Ovary (tissue), 9 donors: ENCODE data around the gene WWOX. TPM values are rescaled to one million over a fixed set of nuclear protein-coding genes. Genes with fewer than 3 reads are reported as not detected.

ENCODE experiments used
- DNase-seq, 5 donors: peaks; one replicate each; pipeline ENCODE4 v3.0.0-alpha.2; 2019 to 2020
- H3K27ac ChIP-seq, 2 donors: fragments of 200-600 bp; one replicate each; pipeline versions ENCODE4 v1.5.1 to v1.8.0; 2019 to 2022
- H3K27me3 ChIP-seq: fragments of 200-600 bp; one replicate; pipeline ENCODE4 v1.8.0; 2022
- H3K36me3 ChIP-seq: fragments of 200-600 bp; sonication (generic); one replicate; pipeline ENCODE4 v1.5.1; 2019
- H3K4me1 ChIP-seq: one replicate; pipeline ENCODE4 v1.8.1; 2013; ENCODE audit warnings: mild to moderate bottlenecking, moderate library complexity; ENCODE audit not compliant: insufficient read depth
- H3K4me3 ChIP-seq: fragments of 200-600 bp; sonication (generic); one replicate; pipeline ENCODE4 v1.5.1; 2017
- H3K9me3 ChIP-seq, 2 donors: fragments of 200-600 bp in 1 of 2; sonication (generic) in 1 of 2; one replicate each; pipeline versions ENCODE4 v1.5.1 to v1.8.1; 2013 to 2019; ENCODE audit warnings: mild to moderate bottlenecking in 1 of 2, moderate library complexity in 1 of 2
- CTCF ChIP-seq, 3 donors: fragments of 450-650 bp in 2 of 3; fragments of 200-600 bp in 1 of 3; IDR thresholded peaks; one replicate each; pipeline versions ENCODE4 v1.5.1 to v1.8.0; 2016 to 2022; ENCODE audit warnings: antibody characterized with exemption in 3 of 3, mild to moderate bottlenecking in 1 of 3
- EP300 ChIP-seq: sonication (generic); formaldehyde crosslinking; IDR thresholded peaks from one replicate; pipeline ENCODE4 v1.6.1; 2017; ENCODE audit warnings: antibody characterized with exemption
- POLR2A ChIP-seq: fragments of 450-650 bp; IDR thresholded peaks from one replicate; pipeline ENCODE4 v1.6.1; 2017; ENCODE audit warnings: antibody characterized with exemption, mild to moderate bottlenecking, moderate library complexity
- WGBS, 3 donors: extraction: QIAGEN DNeasy Blood & Tissue Kit in 1 of 3; methylation state at CpG; one replicate each; pipeline versions ENCODE4 v1.1.5 to v1.1.7; 2013 to 2017; 5-methylcytosine and 5-hydroxymethylcytosine counted together
- intact Hi-C, 4 donors: fragments of 100-400 bp; cut with DNase I; formaldehyde crosslinking; loops; one replicate each; pipeline versions ENCODE4 v1.11.0 to v1.15.1; 2022 to 2023
- polyA plus RNA-seq, 2 donors: library from polyadenylated mRNA; stranded (reverse); fragments of 200-250 nt in 1 of 2; fragments of 350-450 nt in 1 of 2; fragmentation: Illumina TruSeq in 1 of 2; extraction: RNeasy Lipid Tissue Mini Kit (QIAGEN cat#74804) in 1 of 2; gene quantifications; one replicate each; pipeline ENCODE4 v1.2.3, GENCODE V29; 2013 to 2014
- total RNA-seq, 7 donors: library from RNA; depleted of rRNA in 2 of 7; stranded (reverse); fragments of >200 nt in 2 of 7; fragmentation: NEBNext Ultra II Directional in 3 of 7; extraction: Animal tissue kit (Norgen Biotek cat#: 25700) in 3 of 7; gene quantifications; one replicate each; pipeline versions ENCODE4 v1.1.0 to v1.2.4, GENCODE V29; 2016 to 2023
- donor health status: DM: no; HTN: no; CAD: no; lungs with moderate emphysema.
- donor health status: DM: no; HTN: no; CAD: no.
- donor health status: Bipolar disorder and iron deficiency.
- donor health status: DM: yes; HTN: yes; CAD: no.
- donor health status: DM: no; HTN: no; CAD: no.
- donor health status: DM: yes; HTN: yes; CAD: no.

WWOX gene
- total and polyA plus RNA-seq, 9 donors = 11.0 to 40.5 (median 25.2) TPM

DNA sequence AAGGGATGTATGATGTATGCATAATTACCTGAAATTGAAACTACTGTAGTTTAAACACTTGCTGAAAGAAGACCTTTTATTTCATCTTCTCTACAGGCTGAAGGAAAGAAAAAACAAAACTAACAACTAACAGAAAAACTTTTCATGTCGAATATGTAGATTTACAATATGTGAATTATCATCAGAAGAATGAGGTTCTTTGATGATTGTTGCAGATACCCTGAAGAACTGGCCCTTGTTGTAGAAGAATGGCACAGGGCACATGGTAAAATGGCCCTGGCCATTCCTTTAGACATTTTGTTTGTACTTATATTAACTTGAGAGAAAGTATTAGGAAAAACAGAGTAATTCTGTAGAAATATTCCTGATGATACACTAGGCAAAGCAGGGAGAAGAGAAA lies 1057.3 kb downstream of the WWOX start:
- intact Hi-C loops = no loop called here
- TF ChIP-seq CTCF (IDR thresholded peaks at IDR 0.05) (no peak), EP300 (no peak), POLR2A (no peak)
- Histone ChIP-seq H3K36me3 (no peaks in the 10 kb centered on the region), H3K9me3 (no peaks in the 10 kb centered on the region), H3K4me1 (peaks cover 5% of the 10 kb centered on the region), H3K27me3 (no peaks in the 10 kb centered on the region), H3K4me3 (no peak overlapping the region), H3K27ac (no peak overlapping the region)
- 54 to 85% (median 68%) methylated on average over 1 of the region's 1 CpG for WGBS, 3 donors
- DNase-seq = no peak

DNA sequence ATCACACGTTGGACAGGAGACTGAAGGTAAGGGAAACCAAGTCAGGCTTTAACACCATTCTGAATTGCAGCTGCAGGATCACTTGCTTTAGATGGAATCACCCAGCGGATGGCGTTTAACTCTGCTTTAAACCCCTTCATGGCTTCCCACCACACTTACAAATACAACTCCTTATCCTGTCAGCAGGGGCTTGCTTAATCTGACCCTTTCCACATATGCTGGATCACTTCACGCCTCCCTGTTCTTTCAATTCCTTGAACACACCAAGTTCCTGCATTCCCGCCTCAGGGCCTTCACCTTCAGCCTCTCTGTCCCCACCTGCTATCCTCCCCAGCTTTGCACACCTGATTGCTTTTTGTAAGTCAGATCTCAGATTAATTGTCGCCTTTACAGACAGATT lies 1058.9 kb downstream of the WWOX start:
- WGBS, 3 donors = 92 to 94% (median 93%) methylated on average over 6 of the region's 6 CpGs

DNA sequence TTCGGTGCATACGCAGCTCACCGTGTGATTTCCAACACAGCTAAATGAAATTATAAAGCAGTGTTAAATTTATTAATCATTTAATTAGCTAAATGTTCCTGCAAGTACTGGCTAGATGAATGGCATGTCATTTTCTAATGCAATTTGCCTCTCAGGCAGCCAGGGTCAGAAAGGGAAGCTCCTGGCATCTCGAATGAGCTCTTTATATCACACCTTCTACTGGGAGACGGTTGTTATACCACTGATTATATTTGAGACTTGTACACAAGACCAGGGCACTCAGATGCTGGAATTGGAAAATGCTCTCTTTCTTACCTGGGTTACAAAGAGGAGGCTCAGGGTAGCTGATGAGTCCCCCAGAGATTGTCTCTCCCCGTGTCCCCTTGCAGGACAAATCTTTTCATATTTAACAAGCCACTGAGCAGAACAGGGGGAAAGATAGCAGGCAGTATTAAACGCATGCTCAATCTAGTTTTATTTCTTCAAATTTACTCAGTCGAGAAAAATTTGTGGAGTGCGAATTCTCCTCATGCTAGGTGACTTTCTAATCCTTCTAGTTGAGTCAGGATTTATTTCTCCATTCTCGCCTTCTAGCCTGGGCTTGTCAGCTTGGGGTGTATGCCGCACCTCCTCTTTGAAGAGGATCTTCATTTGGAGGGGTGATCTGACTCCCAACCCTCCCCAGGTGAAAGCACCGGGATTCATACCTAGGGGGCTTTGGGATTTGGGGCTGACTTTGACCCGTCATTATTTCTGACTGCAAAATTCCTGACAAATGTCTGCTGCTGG lies 1060.0 kb downstream of the WWOX start:
- intact Hi-C loops = no loop called here

More for the DNA sequence above, 1058.9 kb downstream of the WWOX start:
- Histone ChIP-seq H3K27ac (no peak overlapping the region), H3K4me1 (peaks cover under 1% of the 10 kb centered on the region), H3K9me3 (no peaks in the 10 kb centered on the region), H3K27me3 (no peaks in the 10 kb centered on the region), H3K36me3 (no peaks in the 10 kb centered on the region), H3K4me3 (no peak overlapping the region)
- DNase-seq = no peak
- TF ChIP-seq EP300 = no peak
- no peak for TF ChIP-seq CTCF (IDR thresholded peaks at IDR 0.05)
- no peak for TF ChIP-seq POLR2A
- intact Hi-C loops = no loop called here

GRCh38 chr16:79162977-79163376 lies 1063.5 kb downstream of the WWOX start:
- peaks cover 3% of the 10 kb centered on the region for H3K4me1 ChIP-seq
- no peaks in the 10 kb centered on the region for H3K9me3 ChIP-seq
- intact Hi-C loops = loop anchor here in 1 of 4 donors (1.0 kb wide), 1 partner anchor 43 kb away; no protein-coding TSS in a partner anchor
- no peak overlapping the region for H3K4me3 ChIP-seq
- H3K27me3 ChIP-seq = no peaks in the 10 kb centered on the region
- WGBS, 3 donors = 92 to 98% (median 96%) methylated on average over 3 of the region's 3 CpGs
- no peaks in the 10 kb centered on the region for H3K36me3 ChIP-seq
- no peak overlapping the region for H3K27ac ChIP-seq
- DNase-seq = no peak
- no peak for TF ChIP-seq CTCF (IDR thresholded peaks at IDR 0.05)
- TF ChIP-seq EP300 = no peak
- TF ChIP-seq POLR2A = no peak

More for the DNA sequence above, 1060.0 kb downstream of the WWOX start:
- Histone ChIP-seq H3K27ac (no peak overlapping the region), H3K27me3 (no peaks in the 10 kb centered on the region), H3K4me1 (peaks cover 3% of the 10 kb centered on the region), H3K36me3 (no peaks in the 10 kb centered on the region), H3K4me3 (no peak overlapping the region), H3K9me3 (no peaks in the 10 kb centered on the region)
- whole genome bisulfite sequencing, 3 donors = 91 to 95% (median 94%) methylated on average over 13 of the region's 13 CpGs
- TF ChIP-seq EP300 = no peak
- TF ChIP-seq CTCF (IDR thresholded peaks at IDR 0.05) = no peak
- TF ChIP-seq POLR2A = no peak
- no peak for DNase-seq
